Measurements from ENCODE around the gene NYAP1.
"Not testable (repeated sequence)": the region's sequence is repeated elsewhere in the genome, so short reads cannot be mapped to it uniquely, and the experiment has no call there.

NYAP1 gene

GRCh38 chr7:100496509-100496908, 12.8 kb downstream of the NYAP1 start:
- peaks cover 8% of the 10 kb centered on the region for H3K27me3 ChIP-seq (ENCODE audit: control insufficient read depth, insufficient read depth, low read length)
- H3K4me1 ChIP-seq (ENCODE audit: control insufficient read depth, insufficient read depth, low read length) = peaks cover 6% of the 10 kb centered on the region; the same call in 1 of the 2 replicates
- H3K36me3 ChIP-seq (ENCODE audit: control insufficient read depth, insufficient read depth, low read length) = no peaks in the 10 kb centered on the region
- H3K4me3 ChIP-seq (ENCODE audit: low read depth, low read length) = no peak overlapping the region
- no peak overlapping the region for H3K9ac ChIP-seq (ENCODE audit: low read length)
- no peak overlapping the region for H3K27ac ChIP-seq (ENCODE audit: low read depth, low read length)
- no peaks in the 10 kb centered on the region for H3K9me3 ChIP-seq (ENCODE audit: control insufficient read depth, insufficient read depth, low read depth, low read length)

GRCh38 chr7:100500743-100501142, 17.0 kb downstream of the NYAP1 start:
- not testable (repeated sequence) for H3K36me3 ChIP-seq (ENCODE audit: control insufficient read depth, insufficient read depth, low read length); H3K27me3 ChIP-seq (ENCODE audit: control insufficient read depth, insufficient read depth, low read length); H3K9ac ChIP-seq (ENCODE audit: low read length); H3K9me3 ChIP-seq (ENCODE audit: control insufficient read depth, insufficient read depth, low read depth, low read length); H3K27ac ChIP-seq (ENCODE audit: low read depth, low read length); H3K4me3 ChIP-seq (ENCODE audit: low read depth, low read length); H3K4me1 ChIP-seq (ENCODE audit: control insufficient read depth, insufficient read depth, low read length)

GRCh38 chr7:100504031-100504430, 20.3 kb downstream of the NYAP1 start:
- not testable (repeated sequence) for H3K4me3 ChIP-seq (ENCODE audit: low read depth, low read length); H3K9ac ChIP-seq (ENCODE audit: low read length); H3K4me1 ChIP-seq (ENCODE audit: control insufficient read depth, insufficient read depth, low read length); H3K27ac ChIP-seq (ENCODE audit: low read depth, low read length); H3K36me3 ChIP-seq (ENCODE audit: control insufficient read depth, insufficient read depth, low read length); H3K9me3 ChIP-seq (ENCODE audit: control insufficient read depth, insufficient read depth, low read depth, low read length); H3K27me3 ChIP-seq (ENCODE audit: control insufficient read depth, insufficient read depth, low read length)

DNA sequence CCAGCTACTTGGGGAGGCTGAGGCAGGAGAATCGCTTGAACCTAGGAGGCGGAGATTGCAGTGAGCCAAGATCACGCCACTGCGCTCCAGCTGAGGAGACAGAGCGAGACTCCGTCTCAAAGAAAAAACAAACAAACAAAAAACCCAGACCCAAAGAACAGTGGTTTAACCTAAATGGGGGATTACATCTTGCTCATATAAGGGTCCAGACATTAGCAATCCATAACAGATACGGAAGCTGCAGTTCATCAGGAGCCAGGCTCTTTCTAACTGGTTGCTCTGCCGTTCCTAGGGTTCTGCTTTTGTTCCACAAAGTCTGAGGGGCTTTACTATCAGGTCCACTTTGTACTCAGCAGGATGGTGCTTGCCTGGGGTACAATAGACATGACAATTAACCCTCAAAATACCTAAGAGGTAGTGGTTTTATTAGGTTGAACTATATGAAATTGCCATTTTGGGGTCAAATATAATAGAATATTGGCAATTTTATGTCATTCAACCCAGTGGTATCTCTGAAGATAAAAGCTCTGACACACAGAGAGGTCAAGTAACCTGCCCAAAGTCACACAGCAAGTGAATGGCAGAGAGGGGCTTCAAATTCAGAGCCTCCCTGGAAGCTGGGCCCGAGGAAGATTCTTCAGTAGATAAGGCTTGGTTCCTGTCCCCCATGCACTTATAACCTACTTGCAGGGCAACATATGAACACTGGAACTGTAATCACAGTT, 21.3 kb downstream of the NYAP1 start:
- no peaks in the 10 kb centered on the region for H3K9me3 ChIP-seq (ENCODE audit: control insufficient read depth, insufficient read depth, low read depth, low read length)
- H3K27ac ChIP-seq (ENCODE audit: low read depth, low read length) = no peak overlapping the region
- H3K9ac ChIP-seq (ENCODE audit: low read length) = no peak overlapping the region
- H3K36me3 ChIP-seq (ENCODE audit: control insufficient read depth, insufficient read depth, low read length) = no peaks in the 10 kb centered on the region
- H3K27me3 ChIP-seq (ENCODE audit: control insufficient read depth, insufficient read depth, low read length) = no peaks in the 10 kb centered on the region
- H3K4me1 ChIP-seq (ENCODE audit: control insufficient read depth, insufficient read depth, low read length) = no peaks in the 10 kb centered on the region
- H3K4me3 ChIP-seq (ENCODE audit: low read depth, low read length) = no peak overlapping the region

DNA sequence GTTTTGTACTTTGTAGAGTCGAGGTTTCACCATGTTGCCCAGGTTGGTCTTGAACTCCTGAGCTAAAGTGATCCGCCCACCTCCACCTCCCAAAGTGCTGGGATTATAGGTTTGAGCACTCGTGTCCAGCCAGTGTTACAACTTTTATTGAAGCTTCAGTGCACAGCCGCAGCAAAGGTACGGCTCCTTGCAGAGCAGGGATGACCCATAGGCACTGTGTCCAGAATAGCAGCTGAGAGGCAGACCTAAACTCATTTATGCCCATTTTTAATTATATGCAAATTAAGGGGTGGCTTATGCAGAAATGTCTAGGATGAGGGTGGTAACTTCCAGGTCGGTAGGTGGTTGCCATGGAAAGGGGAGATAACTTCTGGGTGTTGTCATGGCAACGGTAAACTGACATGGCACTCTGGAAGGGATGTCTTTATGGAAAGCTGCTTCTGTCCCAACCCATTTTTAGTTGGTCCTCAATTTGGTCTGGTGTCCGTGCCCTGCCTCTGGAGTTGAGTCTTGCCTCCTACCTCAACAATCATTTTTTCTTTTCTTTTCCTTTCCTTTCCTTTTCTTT, 22.7 kb downstream of the NYAP1 start:
- Histone ChIP-seq H3K9me3 (ENCODE audit: control insufficient read depth, insufficient read depth, low read depth, low read length) (no peaks in the 10 kb centered on the region), H3K9ac (ENCODE audit: low read length) (no peak overlapping the region), H3K27me3 (ENCODE audit: control insufficient read depth, insufficient read depth, low read length) (no peaks in the 10 kb centered on the region), H3K27ac (ENCODE audit: low read depth, low read length) (no peak overlapping the region), H3K4me3 (ENCODE audit: low read depth, low read length) (no peak overlapping the region), H3K4me1 (ENCODE audit: control insufficient read depth, insufficient read depth, low read length) (no peaks in the 10 kb centered on the region), H3K36me3 (ENCODE audit: control insufficient read depth, insufficient read depth, low read length) (no peaks in the 10 kb centered on the region)

GRCh38 chr7:100509231-100509630, 25.5 kb downstream of the NYAP1 start:
- H3K4me1 ChIP-seq (ENCODE audit: control insufficient read depth, insufficient read depth, low read length) = no peaks in the 10 kb centered on the region
- H3K27ac ChIP-seq (ENCODE audit: low read depth, low read length) = no peak overlapping the region
- H3K36me3 ChIP-seq (ENCODE audit: control insufficient read depth, insufficient read depth, low read length) = no peaks in the 10 kb centered on the region
- H3K4me3 ChIP-seq (ENCODE audit: low read depth, low read length) = no peak overlapping the region
- H3K9me3 ChIP-seq (ENCODE audit: control insufficient read depth, insufficient read depth, low read depth, low read length) = no peaks in the 10 kb centered on the region
- H3K9ac ChIP-seq (ENCODE audit: low read length) = no peak overlapping the region
- H3K27me3 ChIP-seq (ENCODE audit: control insufficient read depth, insufficient read depth, low read length) = no peaks in the 10 kb centered on the region

GRCh38 chr7:100510437-100511239, 26.9 kb downstream of the NYAP1 start:
- peaks cover 4% of the 10 kb centered on the region; the same call in 1 of the 2 replicates for H3K4me1 ChIP-seq (ENCODE audit: control insufficient read depth, insufficient read depth, low read length)
- H3K4me3 ChIP-seq (ENCODE audit: low read depth, low read length) = no peak overlapping the region

GRCh38 chr7:100513212-100513810, 29.6 kb downstream of the NYAP1 start:
- no peaks in the 10 kb centered on the region for H3K36me3 ChIP-seq (ENCODE audit: control insufficient read depth, insufficient read depth, low read length)
- H3K27ac ChIP-seq (ENCODE audit: low read depth, low read length) = no peak overlapping the region
- no peak overlapping the region for H3K9ac ChIP-seq (ENCODE audit: low read length)
- peaks cover 4% of the 10 kb centered on the region; the same call in 1 of the 2 replicates for H3K4me1 ChIP-seq (ENCODE audit: control insufficient read depth, insufficient read depth, low read length)
- H3K9me3 ChIP-seq (ENCODE audit: control insufficient read depth, insufficient read depth, low read depth, low read length) = no peaks in the 10 kb centered on the region
- no peak overlapping the region for H3K4me3 ChIP-seq (ENCODE audit: low read depth, low read length)
- no peaks in the 10 kb centered on the region for H3K27me3 ChIP-seq (ENCODE audit: control insufficient read depth, insufficient read depth, low read length)

More at GRCh38 chr7:100510437-100511239, 26.9 kb downstream of the NYAP1 start:
- H3K27me3 ChIP-seq (ENCODE audit: control insufficient read depth, insufficient read depth, low read length) = no peaks in the 10 kb centered on the region
- H3K9me3 ChIP-seq (ENCODE audit: control insufficient read depth, insufficient read depth, low read depth, low read length) = no peaks in the 10 kb centered on the region
- H3K36me3 ChIP-seq (ENCODE audit: control insufficient read depth, insufficient read depth, low read length) = no peaks in the 10 kb centered on the region
- H3K27ac ChIP-seq (ENCODE audit: low read depth, low read length) = no peak overlapping the region
- no peak overlapping the region for H3K9ac ChIP-seq (ENCODE audit: low read length)

- Histone ChIP-seq H3K27me3 (ENCODE audit: control insufficient read depth, insufficient read depth, low read length) (no peaks in the 10 kb centered on the region), H3K4me1 (ENCODE audit: control insufficient read depth, insufficient read depth, low read length) (peaks cover 4% of the 10 kb centered on the region; the same call in 1 of the 2 replicates), H3K27ac (ENCODE audit: low read depth, low read length) (no peak overlapping the region), H3K9ac (ENCODE audit: low read length) (no peak overlapping the region), H3K4me3 (ENCODE audit: low read depth, low read length) (no peak overlapping the region), H3K9me3 (ENCODE audit: control insufficient read depth, insufficient read depth, low read depth, low read length) (no peaks in the 10 kb centered on the region), H3K36me3 (ENCODE audit: control insufficient read depth, insufficient read depth, low read length) (no peaks in the 10 kb centered on the region)
These were observed 31.4 kb downstream of the NYAP1 start for GRCh38 chr7:100515072-100515532.

GRCh38 chr7:100516135-100516812, 32.5 kb downstream of the NYAP1 start:
- H3K9me3 ChIP-seq (ENCODE audit: control insufficient read depth, insufficient read depth, low read depth, low read length) = no peaks in the 10 kb centered on the region
- H3K36me3 ChIP-seq (ENCODE audit: control insufficient read depth, insufficient read depth, low read length) = no peaks in the 10 kb centered on the region
- H3K9ac ChIP-seq (ENCODE audit: low read length) = no peak overlapping the region
- peaks cover 4% of the 10 kb centered on the region; the same call in 1 of the 2 replicates for H3K4me1 ChIP-seq (ENCODE audit: control insufficient read depth, insufficient read depth, low read length)
- H3K27ac ChIP-seq (ENCODE audit: low read depth, low read length) = no peak overlapping the region
- no peak overlapping the region for H3K4me3 ChIP-seq (ENCODE audit: low read depth, low read length)
- no peaks in the 10 kb centered on the region for H3K27me3 ChIP-seq (ENCODE audit: control insufficient read depth, insufficient read depth, low read length)

Data from HUES6 (cell line).